Measurements from ENCODE around the gene CLN5. TPM values are rescaled to one million over a fixed set of nuclear protein-coding genes. Genes with fewer than 3 reads are reported as not detected.

Gene CLN5
- total and polyA plus RNA-seq, 2 of the 4 experiments (the other 2 are of a cell fraction) = 11.3 to 15.1 TPM

DNA sequence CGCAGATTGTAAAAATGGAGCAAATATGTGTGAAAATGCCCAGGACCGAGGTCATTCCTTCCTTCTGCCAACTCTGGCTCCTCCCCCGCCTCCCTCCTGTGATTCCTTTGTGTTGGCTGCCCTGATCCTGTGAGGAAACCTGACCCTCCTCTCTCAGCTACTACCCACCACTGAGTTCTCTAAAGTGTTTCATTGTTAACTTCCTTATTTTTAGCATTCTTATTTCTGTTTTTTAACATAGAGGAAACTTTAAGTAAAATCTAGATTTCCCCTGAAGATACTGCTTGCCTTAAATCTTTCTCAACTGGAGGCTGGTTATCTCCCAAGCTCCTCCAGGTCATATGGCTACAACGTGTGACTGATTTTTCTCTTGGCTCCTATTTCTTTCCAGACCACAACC lies 56.8 kb downstream of the CLN5 start:
- intact Hi-C loops (cut with micrococcal nuclease) = no loop called here
- H3K23ac ChIP-seq (ENCODE audit: low read depth, low read length) = no peak overlapping the region
- H3K4ac ChIP-seq (ENCODE audit: low read depth, low read length) = no peak overlapping the region
- H3K9ac ChIP-seq (ENCODE audit: low read depth, low read length) = no peak overlapping the region
- no peak overlapping the region for H2BK15ac ChIP-seq (ENCODE audit: low read depth, low read length)
- H3K36me3 ChIP-seq (ENCODE audit: control insufficient read depth, insufficient read depth, low read length) = peaks cover 24% of the 10 kb centered on the region
- no peak overlapping the region for H4K5ac ChIP-seq (ENCODE audit: low read depth, low read length)
- ChIA-PET POLR2A (ENCODE audit: unreplicated experiment) (no interaction called here), CTCF (no interaction called here)
- no peak overlapping the region for H4K91ac ChIP-seq (ENCODE audit: insufficient read depth, low read depth, low read length)
- H2AFZ ChIP-seq (replicated peaks; ENCODE audit: low read length, poor library complexity) = no peak overlapping the region
- no TSS peak for BruUV-seq (replicated peaks)
- H4K8ac ChIP-seq (ENCODE audit: low read depth in 2 of 2, low read length in 2 of 2) = no peak overlapping the region
- no peaks in the 10 kb centered on the region for H3K79me1 ChIP-seq (ENCODE audit: low read depth in 1 of 2, low read length in 2 of 2)
- ATAC-seq (ENCODE audit: low read depth) = no peak
- H3K4me3 ChIP-seq (ENCODE audit: insufficient read depth, low read depth, low read length) = no peak overlapping the region
- no peak for DNase-seq
- no peak overlapping the region for H2AK9ac ChIP-seq (replicated peaks; ENCODE audit: low read depth, low read length, poor library complexity)
- no peak overlapping the region for H3K14ac ChIP-seq (replicated peaks; ENCODE audit: low read depth, low read length)
- H3K4me2 ChIP-seq (ENCODE audit: low read depth, low read length) = no peak overlapping the region
- no peak overlapping the region for H3K27ac ChIP-seq (ENCODE audit: insufficient read depth, low read length)
- no peak overlapping the region for H2AK5ac ChIP-seq (ENCODE audit: low read depth, low read length)
- no peak overlapping the region for H3K56ac ChIP-seq (ENCODE audit: extremely low read depth, insufficient read depth, low read length)
- H2BK120ac ChIP-seq (ENCODE audit: low read depth, low read length) = no peak overlapping the region
- no peaks in the 10 kb centered on the region for H3K4me1 ChIP-seq (ENCODE audit: control insufficient read depth, insufficient read depth, low read length)
- H3K9me3 ChIP-seq (ENCODE audit: control insufficient read depth, insufficient read depth, low read length) = no peaks in the 10 kb centered on the region
- TF ChIP-seq, protein P1, sequence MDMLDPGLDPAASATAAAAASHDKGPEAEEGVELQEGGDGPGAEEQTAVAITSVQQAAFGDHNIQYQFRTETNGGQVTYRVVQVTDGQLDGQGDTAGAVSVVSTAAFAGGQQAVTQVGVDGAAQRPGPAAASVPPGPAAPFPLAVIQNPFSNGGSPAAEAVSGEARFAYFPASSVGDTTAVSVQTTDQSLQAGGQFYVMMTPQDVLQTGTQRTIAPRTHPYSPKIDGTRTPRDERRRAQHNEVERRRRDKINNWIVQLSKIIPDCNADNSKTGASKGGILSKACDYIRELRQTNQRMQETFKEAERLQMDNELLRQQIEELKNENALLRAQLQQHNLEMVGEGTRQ (IDR thresholded peaks at IDR 0.05; ENCODE audit: low read depth, low read length) = no peak
- TF ChIP-seq CEBPB (IDR thresholded peaks at IDR 0.05; ENCODE audit: low read depth, low read length) (no peak), ELK1 (IDR thresholded peaks at IDR 0.05; ENCODE audit: borderline replicate concordance, low read depth, low read length) (no peak), MXI1 (IDR thresholded peaks at IDR 0.05; ENCODE audit: borderline replicate concordance, low read depth, low read length) (no peak), RCOR1 (IDR thresholded peaks at IDR 0.05; ENCODE audit: insufficient replicate concordance, low read length) (no peak), BHLHE40 (IDR thresholded peaks at IDR 0.05; ENCODE audit: low read depth, low read length) (no peak), NFE2L2 (IDR thresholded peaks at IDR 0.05; ENCODE audit: low read depth, low read length) (no peak), CHD1 (IDR thresholded peaks at IDR 0.05; ENCODE audit: low read depth, low read length) (no peak), MAFK (IDR thresholded peaks at IDR 0.05; ENCODE audit: low read depth, low read length) (no peak), RAD21 (IDR thresholded peaks at IDR 0.05; ENCODE audit: low read length) (no peak), POLR2A (IDR thresholded peaks at IDR 0.05; ENCODE audit: low read depth, low read length) (no peak), MAZ (IDR thresholded peaks at IDR 0.05; ENCODE audit: borderline replicate concordance, low read depth, low read length) (no peak), FOS (IDR thresholded peaks at IDR 0.05; ENCODE audit: low read depth, low read length) (no peak), SMC3 (IDR thresholded peaks at IDR 0.05; ENCODE audit: low read depth, low read length) (no peak), RFX5 (IDR thresholded peaks at IDR 0.05; ENCODE audit: low read depth, low read length) (no peak)
- dilution Hi-C loops (cut with HindIII; ENCODE audit: low sequenced_read_pairs, unreplicated experiment) = no loop called here
- WGBS, 2 experiments (ENCODE audit: extremely low coverage in 2 of 2, insufficient read length in 1 of 2) = 100% methylated on average over 1 of the region's 4 CpGs; no CpG with 5 or more reads in 1 of the 2 experiments
- H3K9me1 ChIP-seq (ENCODE audit: insufficient read depth, low read length) = no peaks in the 10 kb centered on the region
- H4K20me1 ChIP-seq (ENCODE audit: insufficient read depth, low read length) = no peaks in the 10 kb centered on the region
- no peak overlapping the region for H2BK5ac ChIP-seq (ENCODE audit: low read depth, low read length, poor library complexity, severe bottlenecking)
- H3K27me3 ChIP-seq (ENCODE audit: control insufficient read depth, insufficient read depth, low read length) = no peaks in the 10 kb centered on the region
- in situ Hi-C loops (cut with MboI; ENCODE audit: low sequenced_read_pairs) = no loop called here
- no peak overlapping the region for H3K18ac ChIP-seq (ENCODE audit: low read depth, low read length)
- no peak overlapping the region for H2BK20ac ChIP-seq (ENCODE audit: low read depth, low read length)
